Measurements from ENCODE around the gene CFAP161. TPM values are rescaled to one million over a fixed set of nuclear protein-coding genes. Genes with fewer than 3 reads are reported as not detected.
"Not testable (repeated sequence)": the region's sequence is repeated elsewhere in the genome, so short reads cannot be mapped to it uniquely, and the experiment has no call there.

Gene CFAP161
- total RNA-seq, 1 donor from 2014 or later = not detected

GRCh38 chr15:81155375-81156218 lies 21.5 kb downstream of the CFAP161 start:
- ATAC-seq = peak; percentile 62
- intact Hi-C loops (cut with DNase I) = loop anchor here (5.0 kb wide), 1 partner anchor 112 kb away; no protein-coding TSS in a partner anchor
- no peak for DNase-seq (ENCODE audit: low spot score)

DNA sequence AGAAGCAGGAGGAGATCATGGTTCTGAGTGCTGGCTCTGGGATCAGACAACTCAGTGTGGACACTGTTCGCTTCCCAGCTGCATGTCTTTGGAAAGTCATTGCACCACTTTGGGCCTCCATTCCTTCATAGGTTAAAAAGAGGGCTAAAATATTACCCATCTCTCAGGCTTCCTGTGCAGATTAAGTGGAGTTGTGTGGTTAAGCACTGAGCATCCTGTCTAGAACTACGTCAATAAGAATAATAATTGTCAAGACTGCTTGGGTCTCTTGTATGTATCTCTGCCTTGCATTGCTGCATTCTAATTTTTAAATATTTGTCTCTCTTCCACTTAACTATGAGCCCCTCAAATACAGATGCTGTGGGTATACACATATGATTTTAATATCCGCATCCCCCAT lies 22.3 kb downstream of the CFAP161 start:
- ATAC-seq = no peak
- intact Hi-C loops (cut with DNase I) = loop anchor here (5.0 kb wide), 1 partner anchor 111 kb away; no protein-coding TSS in a partner anchor

GRCh38 chr15:81157195-81157938 lies 23.3 kb downstream of the CFAP161 start:
- intact Hi-C loops (cut with DNase I) = loop anchor here (5.0 kb wide), 1 partner anchor 110 kb away; no protein-coding TSS in a partner anchor
- ATAC-seq = peak; percentile 78
- no peak for DNase-seq (ENCODE audit: low spot score)

More for the DNA sequence above, 22.3 kb downstream of the CFAP161 start:
- no peak for DNase-seq (ENCODE audit: low spot score)

DNA sequence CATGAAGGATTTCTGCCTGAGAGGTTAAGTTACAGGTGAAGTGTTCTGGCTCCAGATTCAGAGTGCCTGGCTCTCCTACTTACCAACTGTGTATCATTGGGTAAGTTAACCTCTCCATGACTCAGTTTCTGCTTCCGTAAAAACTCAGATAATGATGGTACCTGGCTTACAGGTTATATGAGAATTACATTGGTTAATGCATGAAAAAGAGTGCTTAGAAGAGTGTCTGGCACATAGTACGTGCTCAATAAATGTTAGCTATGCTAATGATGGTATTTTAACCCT lies 23.8 kb downstream of the CFAP161 start:
- no peak for ATAC-seq
- intact Hi-C loops (cut with DNase I) = loop anchor here (5.0 kb wide), 1 partner anchor 109 kb away; no protein-coding TSS in a partner anchor
- no peak for DNase-seq (ENCODE audit: low spot score)

- not testable (repeated sequence) for DNase-seq (ENCODE audit: low spot score); ATAC-seq
- intact Hi-C loops (cut with DNase I) = loop anchor here (5.0 kb wide), 1 partner anchor 109 kb away; no protein-coding TSS in a partner anchor
These were observed 24.5 kb downstream of the CFAP161 start for GRCh38 chr15:81158561-81158960.

DNA sequence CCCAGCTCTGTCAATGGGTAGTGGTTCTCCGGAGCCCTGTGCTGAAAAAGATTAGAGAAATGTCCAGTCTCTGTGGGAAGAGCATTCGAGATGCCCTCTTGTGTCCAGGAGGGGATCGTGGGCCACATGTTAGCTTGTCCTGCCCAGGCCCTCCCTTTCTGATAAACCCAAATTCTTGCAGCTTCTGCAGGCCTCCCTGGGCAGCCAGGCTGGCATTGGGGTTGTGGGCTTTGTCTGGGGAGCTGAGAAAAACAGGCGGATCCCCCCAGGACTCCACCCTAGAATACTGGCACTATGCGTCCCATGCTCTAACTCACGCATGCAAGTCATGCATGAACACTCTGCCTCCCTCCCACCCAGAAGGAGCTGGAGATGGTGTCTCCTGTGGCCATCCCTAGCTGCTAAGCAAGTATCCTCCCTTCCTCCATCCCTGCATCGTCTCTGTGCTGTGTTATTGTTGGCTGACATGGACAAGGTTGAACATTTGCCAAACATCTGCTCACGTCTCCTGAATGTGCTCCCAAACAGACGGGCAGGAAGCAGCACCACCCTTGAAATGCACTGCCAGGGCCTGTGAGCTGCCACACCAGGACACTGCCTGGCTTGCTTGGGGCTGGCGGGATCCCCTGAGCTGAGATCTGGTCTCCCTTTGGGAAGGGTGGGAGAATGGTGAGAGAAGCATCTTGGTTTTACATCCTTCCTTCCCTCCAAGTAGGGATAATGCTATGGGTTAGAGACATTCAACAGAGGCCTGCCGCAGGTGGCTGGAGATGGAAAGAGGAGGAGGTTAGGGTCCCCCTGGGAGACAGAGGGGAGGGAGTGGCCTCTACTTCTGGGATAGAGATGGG lies 26.5 kb downstream of the CFAP161 start:
- intact Hi-C loops (cut with DNase I) = no loop called here
- peak; percentile 70 for DNase-seq (ENCODE audit: low spot score)
- peak; percentile 88 for ATAC-seq

GRCh38 chr15:81161160-81161673 lies 27.1 kb downstream of the CFAP161 start:
- ATAC-seq = no peak
- no peak for DNase-seq (ENCODE audit: low spot score)
- intact Hi-C loops (cut with DNase I) = no loop called here

DNA sequence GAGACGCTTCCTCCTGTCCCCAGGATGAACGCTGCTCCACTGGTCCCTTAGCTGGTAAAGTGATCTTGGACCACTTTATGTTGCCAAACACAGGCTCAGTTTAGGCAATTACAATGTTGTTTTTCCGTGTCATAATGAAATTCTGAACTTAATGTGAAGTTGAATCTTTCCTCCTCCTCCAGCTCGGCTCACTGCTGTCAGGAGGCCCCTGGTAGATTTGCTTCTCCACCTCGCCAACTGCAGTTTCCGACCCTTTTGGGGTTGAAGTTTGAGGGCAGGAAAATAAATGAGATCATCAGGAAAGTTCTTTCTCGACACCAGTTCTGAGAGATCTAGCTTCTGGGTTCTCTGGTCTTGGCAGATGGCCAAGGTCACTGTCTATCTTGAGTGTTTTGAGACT lies 27.8 kb downstream of the CFAP161 start:
- no peak for ATAC-seq
- no peak for DNase-seq (ENCODE audit: low spot score)
- intact Hi-C loops (cut with DNase I) = no loop called here

DNA sequence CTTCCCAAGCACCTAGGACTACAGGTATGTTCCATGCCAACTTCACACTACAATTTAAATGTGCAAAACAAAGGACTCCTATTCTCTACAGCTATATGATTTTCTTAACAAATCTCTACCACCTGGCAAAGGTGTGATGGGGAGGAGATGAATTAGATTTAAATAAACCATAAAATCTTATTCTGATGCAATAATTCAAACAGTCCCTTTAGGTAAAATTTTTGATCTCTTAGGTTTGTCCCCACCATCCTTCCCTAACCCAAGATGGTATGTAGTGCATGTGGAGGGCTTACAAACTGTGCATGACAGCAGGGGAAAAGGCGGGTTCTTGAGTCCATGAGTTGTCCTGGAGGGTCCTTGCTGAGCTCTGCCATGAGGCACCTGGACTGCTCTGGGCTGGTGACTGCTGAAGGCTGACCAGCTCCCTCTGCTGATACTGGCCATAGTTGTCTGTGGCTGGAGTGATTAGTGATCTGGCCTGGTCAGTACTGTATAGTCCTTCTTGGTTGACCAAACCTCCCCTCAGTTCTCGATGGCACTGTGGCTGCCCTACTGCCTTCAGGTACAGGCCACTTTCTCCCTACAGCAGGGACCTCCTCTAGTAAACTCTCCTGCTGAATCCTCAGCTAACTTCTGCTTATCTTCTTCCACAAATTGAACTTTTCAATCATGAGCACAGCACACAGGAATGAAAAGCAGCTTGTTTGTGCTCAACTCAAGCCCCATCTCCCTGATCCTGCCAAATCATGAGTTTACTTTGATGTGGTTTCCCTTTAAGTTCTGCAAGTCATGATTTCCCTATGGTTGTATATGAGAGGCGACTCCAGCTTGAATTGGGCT lies 30.1 kb downstream of the CFAP161 start:
- ATAC-seq (no peak), DNase-seq (ENCODE audit: low spot score) (no peak)
- intact Hi-C loops (cut with DNase I) = no loop called here

DNA sequence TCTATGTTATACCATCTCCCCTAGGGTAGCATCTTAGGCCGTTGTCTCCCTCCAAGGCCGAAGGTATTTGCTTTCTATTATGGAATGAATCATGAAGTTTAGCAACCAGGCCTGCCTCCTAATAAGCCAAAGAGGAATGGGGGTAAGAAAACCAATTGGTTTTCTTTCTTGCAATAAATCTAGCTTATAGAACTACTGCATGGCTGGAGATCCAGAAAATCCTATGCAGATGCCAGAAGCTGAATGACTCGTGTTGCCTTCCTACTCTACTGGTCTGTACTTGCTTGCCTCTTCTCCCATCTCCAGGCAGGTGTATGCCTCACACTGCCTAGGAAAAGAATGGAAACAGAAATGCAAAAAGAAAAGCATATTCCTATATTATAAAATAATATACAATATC lies 31.5 kb downstream of the CFAP161 start:
- intact Hi-C loops (cut with DNase I) = no loop called here
- no peak for ATAC-seq

DNA sequence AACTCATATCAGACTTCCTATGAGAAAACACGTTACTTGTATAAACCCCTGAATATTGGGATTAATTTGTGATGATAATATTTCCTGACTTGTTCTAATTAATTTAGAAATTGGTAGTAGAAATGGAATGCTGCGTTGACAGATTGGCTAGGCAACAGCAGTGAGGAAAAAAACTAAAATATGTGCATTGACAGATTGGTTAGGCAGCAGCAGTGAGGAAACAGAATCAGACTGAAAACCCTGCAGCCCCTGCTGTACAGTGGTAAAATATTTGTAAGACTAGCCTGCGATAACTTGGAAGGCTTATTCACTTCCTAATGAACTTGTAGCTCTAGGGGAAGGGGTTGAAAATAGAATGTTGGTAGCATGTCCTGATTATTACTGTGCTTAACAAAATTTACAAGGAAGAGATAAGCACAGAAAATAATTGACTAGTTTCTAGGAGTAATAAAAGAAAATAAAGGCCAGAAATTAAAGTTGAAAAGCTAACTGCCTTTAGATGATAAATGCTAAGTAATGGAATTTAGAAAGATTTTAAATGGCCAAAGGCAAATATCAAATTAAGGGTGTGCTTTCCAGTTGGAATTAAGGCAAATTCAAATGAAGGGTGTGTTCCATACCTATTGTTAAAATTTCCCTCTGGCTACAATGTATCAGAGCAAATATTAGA lies 32.7 kb downstream of the CFAP161 start:
- DNase-seq (ENCODE audit: low spot score) = no peak
- intact Hi-C loops (cut with DNase I) = no loop called here
- ATAC-seq = no peak

More for the DNA sequence above, 31.5 kb downstream of the CFAP161 start:
- no peak for DNase-seq (ENCODE audit: low spot score)

DNA sequence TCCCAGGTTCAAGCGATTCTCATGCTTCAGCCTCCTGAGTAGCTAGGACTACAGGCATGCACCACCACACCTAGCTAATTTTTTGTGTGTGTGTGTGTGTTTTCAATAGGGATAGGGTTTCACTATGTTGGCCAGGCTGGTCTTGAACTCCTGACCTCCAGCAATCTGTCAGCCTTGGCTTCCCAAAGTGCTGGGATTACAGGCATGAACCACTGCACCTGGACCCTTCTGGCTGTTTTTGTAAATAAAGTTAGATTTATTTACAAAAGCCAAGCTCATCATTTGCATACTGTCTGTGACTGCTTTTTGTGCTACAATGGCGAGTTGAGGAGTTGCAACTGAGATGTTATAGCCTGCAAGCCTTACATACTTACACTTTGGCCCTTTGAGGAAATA lies 34.1 kb downstream of the CFAP161 start:
- intact Hi-C loops (cut with DNase I) = no loop called here
- ATAC-seq = no peak
- DNase-seq (ENCODE audit: low spot score) = no peak

DNA sequence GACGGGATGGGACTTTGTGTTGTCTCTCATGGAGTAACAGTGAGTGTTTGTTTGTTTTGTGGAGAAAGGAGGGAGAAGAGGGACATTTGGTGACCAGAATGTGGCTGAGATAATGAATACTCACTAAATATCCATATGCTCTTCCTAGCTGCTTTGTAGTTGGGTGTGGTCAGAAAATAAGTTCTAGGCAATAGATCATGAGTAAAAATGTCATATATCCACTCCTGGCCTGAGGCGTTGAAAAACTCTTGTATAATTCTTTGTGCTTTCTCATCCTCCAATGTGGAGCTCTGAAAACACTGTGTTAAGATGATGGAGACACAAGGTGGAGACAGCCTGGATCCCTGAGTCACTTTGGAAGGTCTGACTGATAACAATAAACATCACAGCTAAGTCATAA lies 34.6 kb downstream of the CFAP161 start:
- intact Hi-C loops (cut with DNase I) = no loop called here
- DNase-seq (ENCODE audit: low spot score) (no peak), ATAC-seq (no peak)

- no peak for DNase-seq (ENCODE audit: low spot score)
- intact Hi-C loops (cut with DNase I) = no loop called here
- ATAC-seq = peak; percentile 23
These were observed 36.4 kb downstream of the CFAP161 start for GRCh38 chr15:81170511-81170910.

DNA sequence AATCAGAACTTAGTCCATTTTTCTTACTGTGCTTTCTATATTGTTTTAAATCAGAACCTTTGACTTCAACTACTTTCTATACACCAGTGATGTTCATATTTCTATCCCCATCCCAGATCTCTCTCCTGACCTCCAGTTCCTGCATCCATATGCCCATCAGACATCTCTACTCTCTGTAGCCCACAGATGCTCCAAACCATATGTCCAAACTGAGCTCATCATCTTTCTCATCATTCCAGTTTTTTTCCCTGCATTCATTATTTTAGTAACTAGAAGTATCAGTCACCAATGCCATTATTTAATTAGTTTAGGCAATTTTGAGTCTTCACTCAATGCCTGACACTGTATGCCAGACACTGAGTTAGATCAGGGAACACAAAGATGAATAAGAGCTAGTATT lies 37.2 kb downstream of the CFAP161 start:
- no peak for ATAC-seq
- DNase-seq (ENCODE audit: low spot score) = no peak
- intact Hi-C loops (cut with DNase I) = no loop called here

GRCh38 chr15:81174125-81174791 lies 40.2 kb downstream of the CFAP161 start:
- ATAC-seq = peak; percentile 46
- DNase-seq (ENCODE audit: low spot score) = no peak
- intact Hi-C loops (cut with DNase I) = no loop called here

GRCh38 chr15:81174792-81175327 lies 40.8 kb downstream of the CFAP161 start:
- intact Hi-C loops (cut with DNase I) = no loop called here
- no peak for ATAC-seq

More at GRCh38 chr15:81174792-81175327, 40.8 kb downstream of the CFAP161 start:
- no peak for DNase-seq (ENCODE audit: low spot score)
